Fibroblast of lung (primary cell): Measurements from ENCODE around the gene SNX32. TPM values are rescaled to one million over a fixed set of nuclear protein-coding genes. Genes with fewer than 3 reads are reported as not detected.
A peak's percentile ranks its signal among the peaks of the same experiment; 100 is the strongest.

Source experiments
- DNase-seq, 2 donors: peaks; one replicate each; pipeline versions ENCODE4 v3.0.0 to v3.0.0-alpha.2; 2010; ENCODE audit warnings: low read depth in 2 of 2
- H2AFZ ChIP-seq: 2 replicates; pipeline ENCODE4 v1.5.1; 2012; ENCODE audit warnings: low read length, control low read depth, inconsistent platforms
- H3K27ac ChIP-seq: 2 replicates; pipeline ENCODE4 v1.5.1; 2011; ENCODE audit warnings: low read length, control low read depth; ENCODE audit not compliant: insufficient read depth
- H3K27me3 ChIP-seq: 2 replicates; pipeline ENCODE4 v1.5.1; 2011; ENCODE audit warnings: mild to moderate bottlenecking, low read length; ENCODE audit not compliant: control insufficient read depth, insufficient read depth
- H3K36me3 ChIP-seq: 2 replicates; pipeline ENCODE4 v1.5.1; 2011; ENCODE audit warnings: low read length; ENCODE audit not compliant: control insufficient read depth, insufficient read depth
- H3K4me1 ChIP-seq: 2 replicates; pipeline ENCODE4 v1.5.1; 2011; ENCODE audit warnings: low read length; ENCODE audit not compliant: control insufficient read depth, insufficient read depth; ENCODE audit errors: extremely low read depth
- H3K4me2 ChIP-seq: 2 replicates; pipeline ENCODE4 v1.5.1; 2011; ENCODE audit warnings: low read length, control low read depth; ENCODE audit not compliant: insufficient read depth; ENCODE audit errors: extremely low read depth
- H3K4me3 ChIP-seq, 4 experiments: fragments of 200-600 bp in 1 of 4; sonication (generic) in 1 of 4; replicated peaks in 1 of 4; 2 replicates each; pipeline ENCODE4 v1.5.1; 2011 to 2016; ENCODE audit warnings: low read length in 4 of 4, low read depth in 3 of 4, mild to moderate bottlenecking in 3 of 4, control low read depth in 2 of 4, inconsistent platforms in 1 of 4, mixed read lengths in 1 of 4; ENCODE audit not compliant: insufficient read depth in 1 of 4; ENCODE audit errors: control extremely low read depth in 1 of 4
- H3K79me2 ChIP-seq: 2 replicates; pipeline ENCODE4 v1.5.1; 2012; ENCODE audit warnings: mild to moderate bottlenecking, low read length, inconsistent platforms; ENCODE audit not compliant: control insufficient read depth, insufficient read depth
- H3K9ac ChIP-seq: 2 replicates; pipeline ENCODE4 v1.5.1; 2011; ENCODE audit warnings: mild to moderate bottlenecking, low read length, control low read depth; ENCODE audit not compliant: insufficient read depth
- H3K9me3 ChIP-seq: 2 replicates; pipeline ENCODE4 v1.5.1; 2012; ENCODE audit warnings: low read depth, low read length; ENCODE audit not compliant: control insufficient read depth, insufficient read depth
- H4K20me1 ChIP-seq: 2 replicates; pipeline ENCODE4 v1.5.1; 2011; ENCODE audit warnings: low read length; ENCODE audit not compliant: control insufficient read depth, insufficient read depth; ENCODE audit errors: extremely low read depth
- CTCF ChIP-seq, 2 donors: IDR thresholded peaks in 1 of 2; conservative IDR thresholded peaks in 1 of 2; 1 replicate in 1 of 2; 2 replicates in 1 of 2; pipeline ENCODE4 v1.5.1; 2011 to 2012; ENCODE audit warnings: low read length in 2 of 2, control low read depth in 1 of 2, inconsistent platforms in 1 of 2, low read depth in 1 of 2, mild to moderate bottlenecking in 1 of 2
- EZH2 ChIP-seq: IDR thresholded peaks from 2 replicates; pipeline ENCODE4 v1.5.1; 2012; ENCODE audit warnings: low read length, control low read depth, mild to moderate bottlenecking; ENCODE audit errors: missing control alignments
- polyA plus RNA-seq, 2 donors: library from polyadenylated mRNA; depleted of rRNA in 1 of 2; stranded (reverse) in 1 of 2; unstranded in 1 of 2; fragments of >200 nt; gene quantifications; 2 replicates each; pipeline ENCODE4 v1.2.1, GENCODE V29; 2011 to 2012; ENCODE audit warnings: missing spikeins in 1 of 2
- total RNA-seq: library from RNA; depleted of rRNA; stranded (reverse); fragments of >200 nt; gene quantifications from 2 replicates; pipeline ENCODE4 v1.2.1, GENCODE V29; 2014

SNX32 gene
- total and polyA plus RNA-seq, 2 donors (not counting 1 experiment from before 2014, with no cell fraction given): 0.33 to 3.1 TPM

GRCh38 chr11:65834202-65834601 is 439 bp downstream of the SNX32 start:
- Histone ChIP-seq H3K4me1 (peaks cover 5% of the 10 kb centered on the region), H3K36me3 (no peaks in the 10 kb centered on the region), H2AFZ (peak overlapping the region; percentile 49), H3K79me2 (no peaks in the 10 kb centered on the region), H3K27me3 (peaks cover 20% of the 10 kb centered on the region), H4K20me1 (no peaks in the 10 kb centered on the region), H3K9me3 (no peaks in the 10 kb centered on the region), H3K27ac (no peak overlapping the region), H3K9ac (no peak overlapping the region), H3K4me3 (peak overlapping the region; percentile 24 to 74 (median 56)), H3K4me2 (peak overlapping the region; percentile 68)
- DNase-seq: no peak
- no peak for TF ChIP-seq EZH2
- TF ChIP-seq CTCF (conservative IDR thresholded peaks at IDR 0.05 in 1 of 2, IDR thresholded peaks at IDR 0.05 in 1 of 2; ENCODE audit: low read depth in 1 of 2, low read length in 2 of 2): no peak

GRCh38 chr11:65842144-65842543 is 8.4 kb downstream of the SNX32 start:
- Histone ChIP-seq H3K4me1 (no peaks in the 10 kb centered on the region), H3K27me3 (no peaks in the 10 kb centered on the region), H2AFZ (no peak overlapping the region), H3K79me2 (no peaks in the 10 kb centered on the region), H3K36me3 (no peaks in the 10 kb centered on the region), H3K27ac (no peak overlapping the region), H4K20me1 (no peaks in the 10 kb centered on the region), H3K4me3 (no peak overlapping the region), H3K9ac (no peak overlapping the region), H3K4me2 (no peak overlapping the region), H3K9me3 (no peaks in the 10 kb centered on the region)
- no peak for DNase-seq
- TF ChIP-seq CTCF (conservative IDR thresholded peaks at IDR 0.05 in 1 of 2, IDR thresholded peaks at IDR 0.05 in 1 of 2; ENCODE audit: low read depth in 1 of 2, low read length in 2 of 2): no peak
- TF ChIP-seq EZH2: no peak

GRCh38 chr11:65843811-65844210 is 10.0 kb downstream of the SNX32 start:
- Histone ChIP-seq H4K20me1 (no peaks in the 10 kb centered on the region), H3K4me3 (no peak overlapping the region), H3K4me2 (no peak overlapping the region), H3K4me1 (no peaks in the 10 kb centered on the region), H3K9me3 (no peaks in the 10 kb centered on the region), H3K9ac (no peak overlapping the region), H3K27me3 (no peaks in the 10 kb centered on the region), H3K79me2 (no peaks in the 10 kb centered on the region), H2AFZ (no peak overlapping the region), H3K27ac (no peak overlapping the region), H3K36me3 (no peaks in the 10 kb centered on the region)
- no peak for DNase-seq
- no peak for TF ChIP-seq CTCF (conservative IDR thresholded peaks at IDR 0.05 in 1 of 2, IDR thresholded peaks at IDR 0.05 in 1 of 2; ENCODE audit: low read depth in 1 of 2, low read length in 2 of 2)
- TF ChIP-seq EZH2: no peak
